ENCODE data around the gene PXN. TPM values are rescaled to one million over a fixed set of nuclear protein-coding genes. Genes with fewer than 3 reads are reported as not detected.

The PXN gene
- 100 to 1,000 TPM; 133 to 142 TPM for total RNA-seq

DNA sequence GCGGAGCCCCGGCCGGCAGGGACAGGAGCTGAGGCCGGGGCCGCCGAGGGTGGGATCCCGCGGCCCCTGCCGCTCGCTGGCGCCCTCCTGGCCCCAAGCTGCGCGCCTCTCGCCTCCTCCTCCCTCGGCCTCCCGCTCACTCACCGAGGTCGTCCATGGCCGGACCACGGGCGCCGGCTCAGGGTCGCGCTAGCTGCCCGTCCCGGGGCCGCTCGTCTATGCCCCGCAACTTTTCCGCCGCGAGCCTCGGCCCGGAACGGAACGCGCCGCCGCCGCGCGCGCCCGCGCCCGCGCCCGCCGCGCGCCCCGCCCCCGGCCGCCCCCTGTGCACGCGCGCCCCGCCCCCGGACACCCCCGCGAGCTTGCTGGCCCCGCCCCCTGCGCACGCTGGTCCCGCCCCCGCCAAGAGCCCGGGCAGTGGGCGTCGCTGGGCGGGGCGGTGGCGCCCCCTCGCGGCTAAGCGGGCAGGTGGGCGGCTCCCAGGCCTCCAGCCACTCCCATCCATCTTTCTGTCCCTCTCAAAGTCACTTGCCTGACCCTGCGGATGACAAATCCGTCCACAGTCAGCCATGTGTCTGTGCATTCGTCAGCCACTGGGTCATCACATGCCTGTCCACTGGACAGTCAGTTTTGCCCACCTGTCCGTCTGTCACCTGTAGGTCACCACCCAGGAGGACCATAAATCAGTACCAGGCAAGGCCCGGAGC, at the start of gene PXN:
PXN (minus strand) TSS at position 258 of the 707 bp plus-strand sequence; CDS start at position 157, 101 bp downstream.
- intact Hi-C loops (cut with DNase I): loop anchor here (2.0 kb wide), 1 partner anchor 37 kb away; no protein-coding TSS in a partner anchor
- Histone ChIP-seq H3K27ac (peak within 1 kb of the TSS; percentile 78), H3K4me3 (peak within 1 kb of the TSS; percentile 95), H3K9ac (ENCODE audit: low read depth in 2 of 2, low read length in 2 of 2) (peak within 1 kb of the TSS; percentile 76 to 98), H3K36me3 (no peaks in the 10 kb centered on the region), H3K27me3 (no peaks in the 10 kb centered on the region), H3K9me3 (no peaks in the 10 kb centered on the region), H3K4me1 (peaks cover 26% of the 10 kb centered on the region)
- DNase-seq: peak; percentile 91
- TF ChIP-seq, protein P1, sequence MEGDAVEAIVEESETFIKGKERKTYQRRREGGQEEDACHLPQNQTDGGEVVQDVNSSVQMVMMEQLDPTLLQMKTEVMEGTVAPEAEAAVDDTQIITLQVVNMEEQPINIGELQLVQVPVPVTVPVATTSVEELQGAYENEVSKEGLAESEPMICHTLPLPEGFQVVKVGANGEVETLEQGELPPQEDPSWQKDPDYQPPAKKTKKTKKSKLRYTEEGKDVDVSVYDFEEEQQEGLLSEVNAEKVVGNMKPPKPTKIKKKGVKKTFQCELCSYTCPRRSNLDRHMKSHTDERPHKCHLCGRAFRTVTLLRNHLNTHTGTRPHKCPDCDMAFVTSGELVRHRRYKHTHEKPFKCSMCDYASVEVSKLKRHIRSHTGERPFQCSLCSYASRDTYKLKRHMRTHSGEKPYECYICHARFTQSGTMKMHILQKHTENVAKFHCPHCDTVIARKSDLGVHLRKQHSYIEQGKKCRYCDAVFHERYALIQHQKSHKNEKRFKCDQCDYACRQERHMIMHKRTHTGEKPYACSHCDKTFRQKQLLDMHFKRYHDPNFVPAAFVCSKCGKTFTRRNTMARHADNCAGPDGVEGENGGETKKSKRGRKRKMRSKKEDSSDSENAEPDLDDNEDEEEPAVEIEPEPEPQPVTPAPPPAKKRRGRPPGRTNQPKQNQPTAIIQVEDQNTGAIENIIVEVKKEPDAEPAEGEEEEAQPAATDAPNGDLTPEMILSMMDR (IDR thresholded peaks at IDR 0.05): peak; percentile 76

DNA sequence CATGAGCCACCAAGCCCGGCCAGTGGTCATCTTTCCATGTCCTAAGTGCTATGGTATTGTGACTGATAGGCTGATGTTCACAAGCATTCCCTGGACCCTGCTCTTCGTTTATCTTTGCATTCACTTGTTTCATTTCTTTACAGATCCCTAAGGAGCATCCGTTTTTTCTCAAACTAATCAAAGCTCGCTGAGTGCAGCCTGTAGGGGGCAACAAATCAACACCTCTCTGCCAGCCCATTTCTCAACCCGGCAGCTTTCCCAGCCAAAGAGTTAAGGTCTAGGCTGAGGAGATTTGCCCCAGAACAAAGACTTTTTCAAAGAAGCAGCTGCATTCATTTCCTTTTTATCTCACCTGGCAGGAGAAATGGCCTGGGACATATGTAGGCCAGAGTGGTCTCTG, 48.7 kb upstream of the PXN start:
- Histone ChIP-seq H3K27ac (no peak overlapping the region), H3K4me1 (no peaks in the 10 kb centered on the region), H3K4me3 (no peak overlapping the region), H3K36me3 (no peaks in the 10 kb centered on the region), H3K9ac (ENCODE audit: low read depth in 2 of 2, low read length in 2 of 2) (no peak overlapping the region), H3K27me3 (no peaks in the 10 kb centered on the region), H3K9me3 (no peaks in the 10 kb centered on the region)
- TF ChIP-seq, protein P1 (IDR thresholded peaks at IDR 0.05): no peak
- intact Hi-C loops (cut with DNase I): no loop called here
- DNase-seq: no peak

DNA sequence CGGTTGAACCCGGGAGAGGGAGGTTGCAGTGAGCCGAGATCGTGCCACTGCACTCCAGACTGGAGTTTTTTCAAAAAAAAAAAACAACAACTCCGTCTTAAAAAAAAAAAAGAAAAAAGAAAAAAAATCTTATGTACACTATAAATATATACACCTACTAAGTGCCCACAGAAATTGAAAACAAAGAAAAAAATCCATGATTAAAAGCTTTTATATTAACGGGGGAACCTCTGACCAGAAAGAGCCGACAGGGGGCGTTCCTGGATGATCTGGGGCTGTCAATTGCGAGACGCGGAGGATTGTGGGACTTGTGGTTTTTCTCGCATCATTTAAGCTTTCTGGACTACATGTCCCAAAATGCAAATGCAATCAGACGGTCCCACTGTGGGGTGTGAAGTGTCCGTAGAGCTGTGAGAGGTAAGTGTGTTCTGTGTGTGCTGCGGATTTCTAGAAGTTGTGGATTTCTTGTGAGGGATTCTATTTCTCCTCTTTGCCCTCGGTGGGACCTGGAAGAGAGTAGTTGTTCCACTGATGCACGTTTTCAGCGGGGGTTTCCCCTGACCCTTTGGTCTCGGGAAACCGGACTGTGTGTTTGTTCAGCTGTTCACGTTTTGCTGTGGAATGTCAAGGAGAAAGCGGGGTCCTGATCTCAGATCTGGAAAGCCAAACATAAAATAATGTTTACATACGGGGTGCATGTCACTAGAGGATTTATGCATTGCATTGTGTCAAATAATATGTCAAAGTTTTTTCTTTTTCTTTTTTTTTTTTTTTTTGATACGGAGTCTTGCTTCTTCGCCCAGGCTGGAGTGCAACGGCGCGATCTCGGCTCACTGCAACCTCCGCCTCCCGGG, 36.7 kb upstream of the PXN start, which contains the start of gene SIRT4:
SIRT4 (plus strand) TSS at position 360 of the 854 bp plus-strand sequence. CDS start 1,241 bp downstream, outside the sequence.
- H3K4me3 ChIP-seq: peak within 1 kb of the TSS; percentile 64
- intact Hi-C loops (cut with DNase I): no loop called here
- H3K4me1 ChIP-seq: no peaks in the 10 kb centered on the region
- peak; percentile 95 for DNase-seq
- H3K36me3 ChIP-seq: no peaks in the 10 kb centered on the region
- H3K9me3 ChIP-seq: no peaks in the 10 kb centered on the region
- peak within 1 kb of the TSS; percentile 71 for H3K27ac ChIP-seq
- H3K9ac ChIP-seq (ENCODE audit: low read depth in 2 of 2, low read length in 2 of 2): peak within 1 kb of the TSS; percentile 52 to 72
- no peaks in the 10 kb centered on the region for H3K27me3 ChIP-seq
- TF ChIP-seq, protein P1 (IDR thresholded peaks at IDR 0.05): peak; percentile 74

DNA sequence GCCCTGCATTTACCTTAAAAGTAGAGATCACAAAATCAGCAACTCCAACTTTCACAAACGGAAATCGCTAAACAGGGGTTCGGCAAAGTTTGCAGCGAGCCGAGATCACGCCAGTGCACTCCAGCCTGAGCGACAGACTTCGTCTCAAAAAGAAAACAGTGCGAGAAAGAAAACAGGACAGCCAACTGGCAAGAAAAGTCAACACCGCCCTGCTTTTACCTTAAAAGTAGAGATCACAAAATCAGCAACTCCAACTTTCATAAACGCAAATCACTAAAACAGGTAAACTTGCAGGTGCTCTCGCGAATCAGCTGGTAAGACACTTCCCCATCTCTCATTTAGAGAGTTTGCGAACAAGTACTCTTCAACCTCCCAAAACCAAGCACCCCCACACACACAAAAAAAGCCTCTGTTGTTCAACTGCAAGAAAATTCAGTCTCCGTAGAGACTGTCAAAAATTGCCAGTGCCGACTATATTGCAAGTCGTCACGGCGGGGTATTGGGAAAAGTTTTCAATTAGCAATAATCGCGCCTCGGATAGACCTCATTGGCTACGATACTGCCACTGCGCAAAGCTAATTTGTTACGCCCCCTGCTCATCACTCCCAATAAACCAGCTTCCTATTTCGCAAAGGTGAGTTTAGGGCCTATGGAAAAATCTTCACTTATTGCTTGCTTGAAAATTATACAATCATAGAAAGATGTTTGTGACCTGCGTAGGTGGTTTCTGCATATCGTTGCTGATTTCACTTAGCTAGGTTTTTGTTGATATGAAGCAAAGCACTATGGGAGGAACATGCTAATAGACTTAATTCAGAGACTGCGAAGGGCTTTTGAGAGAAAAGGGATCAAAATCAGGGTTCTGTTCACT, 27.4 kb upstream of the PXN start, which contains the start of gene RNU4-1:
RNU4-1 (minus strand) TSS at position 577 of the 871 bp plus-strand sequence.
- H3K27me3 ChIP-seq: no peaks in the 10 kb centered on the region
- H3K4me1 ChIP-seq: no peaks in the 10 kb centered on the region
- peak within 1 kb of the TSS; percentile 65 to 67 for H3K9ac ChIP-seq (ENCODE audit: low read depth in 2 of 2, low read length in 2 of 2)
- no peaks in the 10 kb centered on the region for H3K36me3 ChIP-seq
- H3K4me3 ChIP-seq: peak within 1 kb of the TSS; percentile 38
- peak; percentile 79 for DNase-seq
- no peaks in the 10 kb centered on the region for H3K9me3 ChIP-seq
- TF ChIP-seq, protein P1 (IDR thresholded peaks at IDR 0.05): no peak
- intact Hi-C loops (cut with DNase I): no loop called here
- peak within 1 kb of the TSS; percentile 92 for H3K27ac ChIP-seq

DNA sequence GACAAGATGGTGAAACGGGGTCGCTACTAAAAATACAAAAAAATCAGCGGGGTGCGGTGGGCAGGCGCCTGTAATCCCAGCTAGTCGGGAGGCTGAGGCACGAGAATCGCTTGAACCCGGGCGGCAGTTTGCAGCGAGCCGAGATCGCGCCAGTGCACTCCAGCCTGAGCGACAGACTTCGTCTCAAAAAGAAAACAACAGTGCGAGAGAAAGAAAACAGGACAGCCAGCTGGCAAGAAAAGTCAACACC, 26.8 kb upstream of the PXN start:
- no peaks in the 10 kb centered on the region for H3K36me3 ChIP-seq
- H3K27me3 ChIP-seq: no peaks in the 10 kb centered on the region
- H3K9ac ChIP-seq (ENCODE audit: low read depth in 2 of 2, low read length in 2 of 2): peak overlapping the region; percentile 65 to 67
- H3K4me1 ChIP-seq: no peaks in the 10 kb centered on the region
- TF ChIP-seq, protein P1 (IDR thresholded peaks at IDR 0.05): no peak
- peak overlapping the region; percentile 38 for H3K4me3 ChIP-seq
- H3K27ac ChIP-seq: peak overlapping the region; percentile 92
- intact Hi-C loops (cut with DNase I): no loop called here
- DNase-seq: no peak
- H3K9me3 ChIP-seq: no peaks in the 10 kb centered on the region
